HG03571 (cell line): ENCODE results near the gene AIM2.

Experiments used
- ATAC-seq: cut with Tn5 transposase; IDR thresholded peaks from one replicate; pipeline ENCODE4 v1.9.1; 2021; ENCODE audit not compliant: unreplicated experiment

The AIM2 gene

DNA sequence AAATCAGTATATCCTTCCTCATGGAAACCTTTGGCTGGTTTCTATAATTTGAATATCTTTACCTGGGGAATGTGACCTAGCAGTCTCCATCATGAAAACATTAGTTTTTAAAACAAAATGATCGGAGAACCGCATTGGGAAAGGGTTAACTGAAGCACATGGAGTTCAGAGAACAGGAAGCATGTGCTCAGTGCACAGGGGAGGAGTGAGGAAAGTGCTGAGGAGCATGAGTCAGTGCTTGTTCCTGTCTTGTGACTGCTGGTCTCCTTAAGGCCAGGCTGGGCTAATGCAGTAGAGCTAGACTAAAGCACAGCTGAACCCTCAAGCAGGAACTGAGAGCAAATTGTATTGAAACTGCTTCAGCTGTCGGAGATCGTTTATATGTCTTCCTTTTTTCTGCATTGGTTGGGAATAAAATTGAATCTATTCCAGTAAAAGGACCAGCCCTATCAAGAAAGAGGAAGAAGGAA, 61.1 kb downstream of the AIM2 start:
- peak; percentile 92 for ATAC-seq

GRCh38 chr1:159014851-159015250, 61.7 kb downstream of the AIM2 start:
- ATAC-seq, result no peak

- ATAC-seq, result no peak
Measured at GRCh38 chr1:159014003-159014571, 62.5 kb downstream of the AIM2 start.

DNA sequence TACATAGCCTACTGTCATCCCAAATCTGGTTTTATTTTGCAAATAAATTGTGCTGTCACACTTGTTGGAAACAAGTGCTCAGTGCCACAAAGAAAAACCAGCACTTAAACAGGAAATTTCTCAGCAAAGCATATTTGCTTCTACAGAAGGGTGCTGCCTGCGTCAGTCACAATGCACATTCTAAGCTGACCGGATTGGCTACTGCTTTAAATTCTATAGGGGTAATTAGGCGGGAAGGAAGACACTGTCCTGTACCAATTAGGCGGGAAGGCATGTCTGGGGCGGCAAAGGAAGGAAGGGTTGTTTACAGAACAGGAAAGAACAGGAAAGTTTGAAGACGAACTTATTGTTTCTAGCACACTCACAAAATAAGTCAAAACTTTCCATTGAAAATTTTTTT, 64.1 kb downstream of the AIM2 start:
- ATAC-seq, result no peak
